Raji (cell line): ENCODE results near the gene DDTL.
"Not testable (repeated sequence)": the region's sequence is repeated elsewhere in the genome, so short reads cannot be mapped to it uniquely, and the experiment has no call there.

Experiments
- POLR2A ChIP-seq: IDR thresholded peaks from 2 replicates; pipeline ENCODE4 v1.6.1; 2011; ENCODE audit warnings: low read depth, low read length, control low read depth; ENCODE audit not compliant: insufficient read depth

The DDTL gene

DNA sequence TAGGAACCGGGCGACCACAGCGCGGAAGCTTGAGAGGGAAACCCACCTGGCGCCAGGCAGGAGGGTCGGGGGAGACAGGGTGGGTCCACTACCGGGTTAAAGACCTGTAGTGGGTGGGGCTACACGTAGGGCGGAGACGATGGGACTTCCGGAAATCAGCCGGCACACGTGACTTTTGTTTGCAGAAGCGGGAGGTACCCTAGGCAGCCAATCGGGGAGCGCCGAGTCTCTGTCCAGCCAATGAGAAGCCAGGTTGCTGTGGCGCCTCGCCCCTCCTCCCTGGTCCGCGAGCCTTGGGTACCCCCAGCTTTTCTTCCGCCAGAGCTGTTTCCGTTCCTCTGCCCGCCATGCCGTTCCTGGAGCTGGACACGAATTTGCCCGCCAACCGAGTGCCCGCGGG, at the start of gene DDTL:
Gene DDTL (plus strand): TSS at position 321 of the 400 bp plus-strand sequence. CDS start 27 bp downstream, at position 348.
- TF ChIP-seq POLR2A: not testable (repeated sequence)

DNA sequence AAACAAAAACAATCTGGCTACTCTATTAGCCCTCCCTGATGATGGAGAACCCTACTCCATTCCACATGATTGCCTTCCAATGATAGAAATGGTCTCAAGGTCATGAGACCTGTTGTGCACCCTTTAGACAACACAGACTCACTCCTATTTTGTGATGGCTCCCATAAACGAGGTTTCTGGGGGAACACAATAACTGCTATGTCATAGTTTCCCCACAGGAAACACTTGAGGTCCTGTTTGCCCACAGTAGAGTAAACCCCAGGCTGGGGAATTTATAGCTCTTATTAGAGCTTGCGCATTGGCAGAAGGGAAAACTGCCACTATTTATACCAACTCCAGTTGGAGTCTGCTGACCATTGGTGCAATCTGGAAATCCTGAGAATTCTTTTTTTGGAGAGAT, 43.8 kb upstream of the DDTL start:
- TF ChIP-seq POLR2A: no peak

DNA sequence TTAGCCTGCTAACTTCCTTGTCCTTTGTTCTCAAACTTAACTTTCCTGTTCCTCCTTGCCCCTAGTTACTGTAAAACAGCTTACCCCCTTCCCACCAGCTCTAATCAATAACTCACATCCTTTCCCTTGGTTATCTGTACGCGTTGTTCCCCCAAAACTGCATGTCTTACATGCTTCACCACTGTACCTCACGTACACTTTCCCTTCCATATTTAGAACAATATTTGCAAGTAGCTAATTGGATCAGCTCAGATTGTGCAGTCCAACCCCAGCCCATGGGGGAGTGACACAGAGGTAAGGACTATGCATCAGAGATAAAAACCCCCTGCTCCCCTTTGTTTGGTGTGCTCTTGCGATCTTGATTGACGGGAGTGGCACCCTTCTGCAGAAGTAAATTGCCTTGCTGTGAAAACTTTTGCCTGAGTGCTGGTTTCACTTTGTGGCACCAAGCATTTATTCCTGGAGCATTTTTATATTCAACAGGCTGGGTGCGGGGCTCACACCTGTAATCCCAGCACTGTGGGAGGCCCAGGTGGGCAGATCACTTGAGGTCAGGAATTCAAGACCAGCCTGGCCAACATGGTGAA, 41.6 kb upstream of the DDTL start:
- no peak for TF ChIP-seq POLR2A

DNA sequence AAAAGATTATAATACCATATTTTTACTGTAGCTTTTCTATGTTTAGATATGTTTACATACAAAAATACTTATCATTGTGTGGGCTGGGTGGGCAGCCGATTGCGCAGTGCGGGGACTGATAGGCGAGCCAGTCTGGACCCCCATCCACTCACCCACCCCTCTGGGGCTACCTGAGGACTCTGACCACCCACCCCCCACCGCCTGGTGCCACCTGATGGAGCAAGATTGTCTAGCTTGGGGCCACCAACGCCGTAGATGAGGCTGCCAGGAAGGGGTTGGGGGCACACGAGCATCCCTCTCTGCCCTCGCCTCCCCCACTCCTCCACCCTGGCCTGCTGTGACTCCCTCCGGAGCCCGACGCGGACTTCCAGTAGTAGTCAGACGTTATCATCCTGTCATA, 40.1 kb upstream of the DDTL start:
- no peak for TF ChIP-seq POLR2A

- no peak for TF ChIP-seq POLR2A
Observed at GRCh38 chr22:23938328-23939016, 28.2 kb upstream of the DDTL start.

GRCh38 chr22:23939017-23939357, 27.7 kb upstream of the DDTL start:
- no peak for TF ChIP-seq POLR2A

GRCh38 chr22:23961084-23961771, 5.5 kb upstream of the DDTL start, which contains the start of gene GSTT2B:
TSS of gene GSTT2B (minus strand) at chr22:23961195. CDS start at chr22:23961131, 64 bp downstream.
- TF ChIP-seq POLR2A: not testable (repeated sequence)

DNA sequence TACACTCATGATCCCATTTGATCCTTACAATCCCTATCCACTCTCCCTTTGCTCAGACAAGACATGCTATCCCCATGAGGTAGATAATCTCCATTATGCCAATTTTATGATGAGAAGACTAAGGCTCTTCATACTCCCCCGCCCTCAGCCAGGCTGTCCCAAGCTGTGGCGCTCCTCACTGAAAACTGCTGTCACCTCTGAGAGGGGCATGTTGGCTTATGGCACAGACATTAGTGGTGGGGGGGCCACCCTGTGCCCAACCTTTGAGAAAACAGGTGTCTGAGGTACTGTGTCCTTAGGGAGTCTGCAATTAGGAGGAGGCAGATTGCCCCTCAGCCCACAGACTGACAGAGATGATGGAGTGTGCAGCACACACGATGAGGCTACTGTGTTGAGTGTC, 2.4 kb downstream of the DDTL start:
- no peak for TF ChIP-seq POLR2A

DNA sequence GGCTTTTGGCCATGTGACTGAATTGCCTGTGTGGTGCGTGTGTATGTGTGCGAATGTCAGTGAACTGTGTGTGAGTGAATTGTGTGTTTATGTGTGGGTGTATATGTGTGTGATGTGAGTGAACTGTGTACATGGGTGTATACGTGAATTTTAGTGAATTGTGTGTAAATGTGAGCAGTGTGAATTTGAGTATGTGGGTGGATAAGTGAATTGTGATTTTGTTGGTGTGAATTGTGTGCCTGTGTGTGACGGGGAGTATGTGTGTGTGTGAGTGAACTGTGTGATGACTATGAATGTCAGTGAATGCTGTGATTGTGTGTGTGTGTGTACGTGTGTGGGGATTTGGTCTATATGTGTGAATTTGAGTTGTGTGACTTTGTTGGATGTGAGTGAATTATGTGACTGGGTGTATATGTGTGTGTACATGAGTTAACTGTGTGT, 3.5 kb downstream of the DDTL start:
- no peak for TF ChIP-seq POLR2A

- TF ChIP-seq POLR2A: peak; percentile 47; the same call in 1 of the 2 replicates
Observed at GRCh38 chr22:23970816-23971486, 4.3 kb downstream of the DDTL start.

DNA sequence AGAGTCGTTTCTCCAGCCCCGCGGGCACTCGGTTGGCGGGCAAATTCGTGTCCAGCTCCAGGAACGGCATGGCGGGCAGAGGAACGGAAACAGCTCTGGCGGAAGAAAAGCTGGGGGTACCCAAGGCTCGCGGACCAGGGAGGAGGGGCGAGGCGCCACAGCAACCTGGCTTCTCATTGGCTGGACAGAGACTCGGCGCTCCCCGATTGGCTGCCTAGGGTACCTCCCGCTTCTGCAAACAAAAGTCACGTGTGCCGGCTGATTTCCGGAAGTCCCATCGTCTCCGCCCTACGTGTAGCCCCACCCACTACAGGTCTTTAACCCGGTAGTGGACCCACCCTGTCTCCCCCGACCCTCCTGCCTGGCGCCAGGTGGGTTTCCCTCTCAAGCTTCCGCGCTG, 7.7 kb downstream of the DDTL start, which contains the start of gene DDT:
Gene DDT (minus strand): TSS at position 97 of the 400 bp plus-strand sequence. CDS start 27 bp downstream, at position 70.
- not testable (repeated sequence) for TF ChIP-seq POLR2A

- not testable (repeated sequence) for TF ChIP-seq POLR2A
Observed at GRCh38 chr22:23979557-23980240, 13.0 kb downstream of the DDTL start, which contains the start of gene GSTT2. TSS of gene GSTT2 (plus strand) at chr22:23980134.

DNA sequence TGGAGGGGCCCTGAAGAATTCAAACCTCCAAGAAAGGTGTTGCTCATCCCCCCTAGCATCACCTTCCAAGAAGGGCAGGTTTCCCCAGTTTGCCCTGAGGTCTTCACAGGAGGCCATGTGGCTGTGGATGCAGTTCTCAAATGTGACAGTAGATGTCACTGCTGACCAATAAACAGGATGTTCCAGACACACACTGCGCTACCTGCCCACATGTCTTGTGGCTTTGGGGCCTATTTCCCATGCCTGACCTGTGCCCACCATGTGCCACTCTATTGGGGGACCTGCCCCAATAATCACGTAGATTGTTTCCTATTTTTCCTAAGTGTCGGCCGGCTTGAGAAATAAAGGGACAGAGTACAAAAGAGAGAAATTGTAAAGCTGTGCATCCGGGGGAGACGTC, 17.7 kb downstream of the DDTL start:
- no peak for TF ChIP-seq POLR2A

- TF ChIP-seq POLR2A: no peak
Observed at GRCh38 chr22:23997092-23997491, 30.4 kb downstream of the DDTL start.

- no peak for TF ChIP-seq POLR2A
Observed at GRCh38 chr22:24001314-24001713, 34.6 kb downstream of the DDTL start.

- no peak for TF ChIP-seq POLR2A
Observed at GRCh38 chr22:24002272-24002671, 35.6 kb downstream of the DDTL start.
